Activated CD4-positive, alpha-beta T cell treated with anti-CD3 and anti-CD28 coated beads, Interleukin-2, amount 50 U/mL, for 4 hours (primary cell): ENCODE measurements around the gene DPY19L3.
A peak's percentile ranks its signal among the peaks of the same experiment; 100 is the strongest.
"Not testable (repeated sequence)": the region's sequence is repeated elsewhere in the genome, so short reads cannot be mapped to it uniquely, and the experiment has no call there.

Source experiments
- DNase-seq, 2 experiments: peaks; one replicate each; pipeline ENCODE4 v3.0.0-alpha.2; 2020

DPY19L3 gene

GRCh38 chr19:32396046-32396652 lies 9.4 kb upstream of the DPY19L3 start:
- no peak for DNase-seq

GRCh38 chr19:32397671-32398101 lies 7.9 kb upstream of the DPY19L3 start:
- no peak for DNase-seq

GRCh38 chr19:32401992-32402391 lies 3.6 kb upstream of the DPY19L3 start:
- DNase-seq: no peak

- no peak for DNase-seq
These were observed 2.1 kb upstream of the DPY19L3 start for GRCh38 chr19:32403291-32403995.

GRCh38 chr19:32404213-32404932 lies 1.2 kb upstream of the DPY19L3 start:
- DNase-seq: no peak

GRCh38 chr19:32404933-32405430 lies 588 bp upstream of the DPY19L3 start:
- peak; percentile 7 to 15 for DNase-seq

- DNase-seq: no peak
These were observed 812 bp downstream of the DPY19L3 start for GRCh38 chr19:32406161-32407003.

GRCh38 chr19:32407004-32407992 lies 1.7 kb downstream of the DPY19L3 start:
- DNase-seq: no peak

- DNase-seq: no peak
These were observed 9.7 kb downstream of the DPY19L3 start for GRCh38 chr19:32415246-32415645.

- DNase-seq: no peak
These were observed 10.1 kb downstream of the DPY19L3 start for GRCh38 chr19:32415669-32416068.

- DNase-seq: no peak
These were observed 11.3 kb downstream of the DPY19L3 start for GRCh38 chr19:32416749-32417456.

GRCh38 chr19:32418155-32418554 lies 12.6 kb downstream of the DPY19L3 start:
- DNase-seq: no peak

GRCh38 chr19:32421589-32422361 lies 16.2 kb downstream of the DPY19L3 start:
- no peak for DNase-seq

GRCh38 chr19:32422435-32422834 lies 16.9 kb downstream of the DPY19L3 start:
- DNase-seq: no peak

- not testable (repeated sequence) for DNase-seq
These were observed 18.4 kb downstream of the DPY19L3 start for GRCh38 chr19:32423944-32424343.

GRCh38 chr19:32427536-32427935 lies 22.0 kb downstream of the DPY19L3 start:
- DNase-seq: no peak

- no peak for DNase-seq
These were observed 31.1 kb downstream of the DPY19L3 start for GRCh38 chr19:32436692-32437091.

- DNase-seq: no peak
These were observed 31.5 kb downstream of the DPY19L3 start for GRCh38 chr19:32437096-32437495.

- DNase-seq: no peak
These were observed 33.2 kb downstream of the DPY19L3 start for GRCh38 chr19:32438751-32439150.

GRCh38 chr19:32442650-32443049 lies 37.1 kb downstream of the DPY19L3 start:
- DNase-seq: no peak
